Measurements from ENCODE around the gene TAF4.

GRCh38 chr20:62007127-62007647, 58.5 kb downstream of the TAF4 start:
- TF ChIP-seq, protein P1, sequence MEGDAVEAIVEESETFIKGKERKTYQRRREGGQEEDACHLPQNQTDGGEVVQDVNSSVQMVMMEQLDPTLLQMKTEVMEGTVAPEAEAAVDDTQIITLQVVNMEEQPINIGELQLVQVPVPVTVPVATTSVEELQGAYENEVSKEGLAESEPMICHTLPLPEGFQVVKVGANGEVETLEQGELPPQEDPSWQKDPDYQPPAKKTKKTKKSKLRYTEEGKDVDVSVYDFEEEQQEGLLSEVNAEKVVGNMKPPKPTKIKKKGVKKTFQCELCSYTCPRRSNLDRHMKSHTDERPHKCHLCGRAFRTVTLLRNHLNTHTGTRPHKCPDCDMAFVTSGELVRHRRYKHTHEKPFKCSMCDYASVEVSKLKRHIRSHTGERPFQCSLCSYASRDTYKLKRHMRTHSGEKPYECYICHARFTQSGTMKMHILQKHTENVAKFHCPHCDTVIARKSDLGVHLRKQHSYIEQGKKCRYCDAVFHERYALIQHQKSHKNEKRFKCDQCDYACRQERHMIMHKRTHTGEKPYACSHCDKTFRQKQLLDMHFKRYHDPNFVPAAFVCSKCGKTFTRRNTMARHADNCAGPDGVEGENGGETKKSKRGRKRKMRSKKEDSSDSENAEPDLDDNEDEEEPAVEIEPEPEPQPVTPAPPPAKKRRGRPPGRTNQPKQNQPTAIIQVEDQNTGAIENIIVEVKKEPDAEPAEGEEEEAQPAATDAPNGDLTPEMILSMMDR (IDR thresholded peaks at IDR 0.05), result no peak
- TF ChIP-seq POLR2A (IDR thresholded peaks at IDR 0.05), result no peak

Measured in testis (tissue), 2 donors.